BLaER1 treated with 17β-estradiol and CSF1 and Interleukin-3, amounts not matched to agents 10 nM and 100 nM (cell line): ENCODE data around the gene FAM149B1.
"Not testable (repeated sequence)": the region's sequence is repeated elsewhere in the genome, so short reads cannot be mapped to it uniquely, and the experiment has no call there.

Experiments used
- H3K27ac ChIP-seq, 11 experiments: shearing (Covaris generic); formaldehyde crosslinking; 2 replicates each; pipeline ENCODE4 v1.8.1; 2022
- H3K27me3 ChIP-seq, 11 experiments: shearing (Covaris generic); formaldehyde crosslinking; 2 replicates each; pipeline ENCODE4 v1.8.1; 2022
- H3K36me3 ChIP-seq, 11 experiments: shearing (Covaris generic); formaldehyde crosslinking; 2 replicates each; pipeline ENCODE4 v1.8.1; 2022
- H3K4me1 ChIP-seq, 10 experiments: shearing (Covaris generic); formaldehyde crosslinking; 2 replicates each; pipeline ENCODE4 v1.8.1; 2022
- H3K4me2 ChIP-seq, 11 experiments: shearing (Covaris generic); formaldehyde crosslinking; 2 replicates each; pipeline ENCODE4 v1.8.1; 2022
- H3K4me3 ChIP-seq, 10 experiments: shearing (Covaris generic); formaldehyde crosslinking; 2 replicates each; pipeline ENCODE4 v1.8.1; 2022
- H3K9ac ChIP-seq, 11 experiments: shearing (Covaris generic); formaldehyde crosslinking; 2 replicates each; pipeline ENCODE4 v1.8.1; 2022
- H3K9me3 ChIP-seq, 11 experiments: shearing (Covaris generic); formaldehyde crosslinking; replicated peaks in 1 of 11; 2 replicates each; pipeline ENCODE4 v1.8.1; 2022
- H4K20me1 ChIP-seq, 11 experiments: shearing (Covaris generic); formaldehyde crosslinking; 2 replicates each; pipeline ENCODE4 v1.8.1; 2022
- Cebpa-rat ChIP-seq, 11 experiments: shearing (Covaris generic); IDR thresholded peaks; 2 replicates each; pipeline ENCODE4 v1.8.1; 2022

The FAM149B1 gene

GRCh38 chr10:73139251-73139650, 28.7 kb upstream of the FAM149B1 start:
- Histone ChIP-seq H3K4me1 (no peaks in the 10 kb centered on the region), H3K9ac (no peak overlapping the region), H3K27me3 (no peaks in the 10 kb centered on the region), H3K4me2 (no peak overlapping the region), H3K36me3 (peaks cover 97 to 100% (median 99%) of the 10 kb centered on the region in 11 experiments), H4K20me1 (no peaks in the 10 kb centered on the region), H3K4me3 (no peak overlapping the region), H3K27ac (no peak overlapping the region), H3K9me3 (no peaks in the 10 kb centered on the region)
- no peak for TF ChIP-seq Cebpa-rat (IDR thresholded peaks at IDR 0.05)

GRCh38 chr10:73141603-73142002, 26.3 kb upstream of the FAM149B1 start:
- H3K9me3 ChIP-seq: no peaks in the 10 kb centered on the region
- H3K27me3 ChIP-seq: no peaks in the 10 kb centered on the region
- TF ChIP-seq Cebpa-rat (IDR thresholded peaks at IDR 0.05): no peak
- H3K4me3 ChIP-seq: no peak overlapping the region
- H3K9ac ChIP-seq: no peak overlapping the region
- no peaks in the 10 kb centered on the region for H3K4me1 ChIP-seq
- no peak overlapping the region for H3K27ac ChIP-seq
- no peak overlapping the region for H3K4me2 ChIP-seq
- 0 out of 22 replicates have a peak, but pooled peaks cover 0 to 2% (median 0%) of the 10 kb centered on the region in 11 experiments for H4K20me1 ChIP-seq
- H3K36me3 ChIP-seq: peaks cover 98 to 100% (median 99%) of the 10 kb centered on the region in 11 experiments

GRCh38 chr10:73150633-73151413, 17.1 kb upstream of the FAM149B1 start:
- not testable (repeated sequence) for H3K4me3 ChIP-seq, H3K27ac ChIP-seq, H3K4me1 ChIP-seq, H3K9ac ChIP-seq, H3K27me3 ChIP-seq, H3K9me3 ChIP-seq, H3K4me2 ChIP-seq
- Histone ChIP-seq H4K20me1 (peaks cover 0 to 16% (median 4%) of the 10 kb centered on the region in 11 experiments; a peak in 7 of 22 replicates), H3K36me3 (peaks cover 81 to 88% (median 86%) of the 10 kb centered on the region in 11 experiments)

- Histone ChIP-seq H3K27ac (no peak overlapping the region), H3K4me2 (no peak overlapping the region), H3K4me3 (no peak overlapping the region), H4K20me1 (peaks cover 0 to 16% (median 9%) of the 10 kb centered on the region in 11 experiments; a peak in 8 of 22 replicates), H3K27me3 (no peaks in the 10 kb centered on the region), H3K36me3 (peaks cover 81 to 88% (median 86%) of the 10 kb centered on the region in 11 experiments), H3K4me1 (no peaks in the 10 kb centered on the region), H3K9ac (no peak overlapping the region), H3K9me3 (peaks cover 0 to 6% (median 0%) of the 10 kb centered on the region in 11 experiments; a peak in 1 of 22 replicates)
- TF ChIP-seq Cebpa-rat (IDR thresholded peaks at IDR 0.05): no peak
Measured at GRCh38 chr10:73152009-73152408, 15.9 kb upstream of the FAM149B1 start.

GRCh38 chr10:73156054-73156453, 11.9 kb upstream of the FAM149B1 start:
- no peak overlapping the region for H3K4me2 ChIP-seq
- 0 out of 22 replicates have a peak overlapping the region, but pooled peaks of 1 of the 11 experiments have one; percentile 12 for H3K9ac ChIP-seq
- H3K36me3 ChIP-seq: peaks cover 80 to 94% (median 87%) of the 10 kb centered on the region in 11 experiments

GRCh38 chr10:73159038-73159648, 8.8 kb upstream of the FAM149B1 start:
- Histone ChIP-seq H3K4me2 (no peak overlapping the region), H4K20me1 (peaks cover 30 to 66% (median 53%) of the 10 kb centered on the region in 11 experiments; a peak in 20 of 22 replicates), H3K27ac (no peak overlapping the region), H3K36me3 (peaks cover 72 to 94% (median 86%) of the 10 kb centered on the region in 11 experiments), H3K4me3 (no peak overlapping the region), H3K9ac (no peak overlapping the region), H3K4me1 (peaks cover 0 to 33% (median 6%) of the 10 kb centered on the region in 10 experiments; a peak in 10 of 20 replicates), H3K9me3 (no peaks in the 10 kb centered on the region), H3K27me3 (no peaks in the 10 kb centered on the region)
- TF ChIP-seq Cebpa-rat (IDR thresholded peaks at IDR 0.05): no peak

More at GRCh38 chr10:73156054-73156453, 11.9 kb upstream of the FAM149B1 start:
- no peak overlapping the region for H3K27ac ChIP-seq
- no peaks in the 10 kb centered on the region for H3K27me3 ChIP-seq
- H3K4me3 ChIP-seq: no peak overlapping the region
- H3K4me1 ChIP-seq: peaks cover 0 to 3% (median 0%) of the 10 kb centered on the region in 10 experiments; a peak in 2 of 20 replicates
- TF ChIP-seq Cebpa-rat (IDR thresholded peaks at IDR 0.05): no peak
- peaks cover 9 to 35% (median 25%) of the 10 kb centered on the region in 11 experiments; a peak in 20 of 22 replicates for H4K20me1 ChIP-seq
- H3K9me3 ChIP-seq: peaks cover 0 to 6% (median 0%) of the 10 kb centered on the region in 11 experiments; a peak in 1 of 22 replicates

GRCh38 chr10:73161079-73161478, 6.8 kb upstream of the FAM149B1 start:
- H3K27me3 ChIP-seq: no peaks in the 10 kb centered on the region
- peak overlapping the region in 2 of 11 experiments; percentile 28 to 59; a peak in 2 of 22 replicates for H3K9ac ChIP-seq
- peaks cover 3 to 42% (median 10%) of the 10 kb centered on the region in 10 experiments; a peak in 14 of 20 replicates for H3K4me1 ChIP-seq
- H3K4me2 ChIP-seq: peak overlapping the region in 1 of 11 experiments; percentile 25; a peak in 1 of 22 replicates
- H3K4me3 ChIP-seq: no peak overlapping the region
- H3K36me3 ChIP-seq: peaks cover 66 to 94% (median 81%) of the 10 kb centered on the region in 11 experiments
- peaks cover 31 to 72% (median 53%) of the 10 kb centered on the region in 11 experiments; a peak in 20 of 22 replicates for H4K20me1 ChIP-seq
- H3K27ac ChIP-seq: no peak overlapping the region
- no peak for TF ChIP-seq Cebpa-rat (IDR thresholded peaks at IDR 0.05)
- no peaks in the 10 kb centered on the region for H3K9me3 ChIP-seq

- peaks cover 60 to 94% (median 75%) of the 10 kb centered on the region in 11 experiments for H3K36me3 ChIP-seq
- no peak for TF ChIP-seq Cebpa-rat (IDR thresholded peaks at IDR 0.05)
Measured at GRCh38 chr10:73161662-73162061, 6.3 kb upstream of the FAM149B1 start.

More at GRCh38 chr10:73161662-73162061, 6.3 kb upstream of the FAM149B1 start:
- peaks cover 4 to 48% (median 14%) of the 10 kb centered on the region in 10 experiments; a peak in 17 of 20 replicates for H3K4me1 ChIP-seq
- H4K20me1 ChIP-seq: peaks cover 31 to 72% (median 53%) of the 10 kb centered on the region in 11 experiments; a peak in 20 of 22 replicates
- H3K9ac ChIP-seq: peak overlapping the region in 2 of 11 experiments; percentile 29 to 59; a peak in 3 of 22 replicates
- no peak overlapping the region; a peak in 1 of 22 replicates for H3K27ac ChIP-seq
- no peak overlapping the region for H3K4me3 ChIP-seq
- H3K4me2 ChIP-seq: peak overlapping the region in 2 of 11 experiments; percentile 25 to 28; a peak in 2 of 22 replicates
- peaks cover 0 to 2% (median 0%) of the 10 kb centered on the region in 11 experiments; a peak in 1 of 22 replicates for H3K9me3 ChIP-seq
- H3K27me3 ChIP-seq: no peaks in the 10 kb centered on the region
